CD4-positive, alpha-beta T cell (primary cell): Measurements from ENCODE around the gene PXDN. TPM values are rescaled to one million over a fixed set of nuclear protein-coding genes. Genes with fewer than 3 reads are reported as not detected.

Experiments used
- ATAC-seq: fragments of 200-7000 bp; cut with Tn5 transposase; one replicate; pipeline ENCODE4 v1.10.0; 2022; ENCODE audit warnings: mild to moderate bottlenecking; ENCODE audit not compliant: poor library complexity
- CTCF ChIA-PET: fragments of 350-600 bp; sonication (Branson Sonifier 250); formaldehyde crosslinking; loops from one replicate; lab custom pipeline; 2021; ENCODE audit warnings: antibody characterized with exemption, inconsistent platforms; lab: Charles Lee
- POLR2A ChIA-PET: fragments of 350-600 bp; sonication (Branson Sonifier 250); formaldehyde crosslinking; loops from one replicate; lab custom pipeline; 2021; ENCODE audit warnings: antibody characterized with exemption, inconsistent platforms; lab: Charles Lee
- DNase-seq, 14 experiments: peaks; one replicate each; pipeline ENCODE4 v3.0.0-alpha.2; 2013 to 2020; ENCODE audit warnings: mixed read lengths in 2 of 14
- H3K27ac ChIP-seq, 2 donors: one replicate each; pipeline versions ENCODE4 v1.5.1 to v1.7.0; 2013; ENCODE audit warnings: low read length in 2 of 2, low read depth in 1 of 2, mild to moderate bottlenecking in 1 of 2
- H3K27me3 ChIP-seq, 2 experiments: 1 replicate in 1 of 2; 2 replicates in 1 of 2; pipeline versions ENCODE4 v1.6.1 to v1.7.0; 2013; ENCODE audit warnings: low read length in 2 of 2, control low read depth in 1 of 2, mild to moderate bottlenecking in 1 of 2, moderate library complexity in 1 of 2; ENCODE audit not compliant: insufficient read depth in 2 of 2, control insufficient read depth in 1 of 2
- H3K36me3 ChIP-seq: one replicate; pipeline ENCODE4 v1.6.1; 2013; ENCODE audit warnings: low read length, control low read depth; ENCODE audit not compliant: insufficient read depth
- H3K4me1 ChIP-seq: one replicate; pipeline ENCODE4 v1.6.1; 2013; ENCODE audit warnings: low read length, control low read depth; ENCODE audit not compliant: insufficient read depth
- H3K4me3 ChIP-seq: one replicate; pipeline ENCODE4 v1.5.1; 2013; ENCODE audit warnings: mild to moderate bottlenecking, low read length, moderate library complexity
- H3K9me3 ChIP-seq, 2 experiments: 1 replicate in 1 of 2; 2 replicates in 1 of 2; pipeline versions ENCODE4 v1.6.1 to v1.7.0; 2013; ENCODE audit warnings: low read length in 2 of 2, mild to moderate bottlenecking in 2 of 2, control low read depth in 1 of 2, moderate library complexity in 1 of 2; ENCODE audit not compliant: control insufficient read depth in 1 of 2, insufficient read depth in 1 of 2
- H3K27ac Mint-ChIP-seq: one replicate; pipeline ENCODE4 v1.8.0; 2020; ENCODE audit warnings: mixed read lengths
- H3K27me3 Mint-ChIP-seq: one replicate; pipeline ENCODE4 v1.8.0; 2021; ENCODE audit warnings: mixed read lengths
- H3K36me3 Mint-ChIP-seq: one replicate; pipeline ENCODE4 v1.8.0; 2021; ENCODE audit warnings: low read depth, mixed read lengths
- H3K4me1 Mint-ChIP-seq: one replicate; pipeline ENCODE4 v1.8.0; 2021; ENCODE audit warnings: low read depth, mixed read lengths
- H3K4me3 Mint-ChIP-seq: one replicate; pipeline ENCODE4 v1.8.0; 2020; ENCODE audit warnings: mild to moderate bottlenecking, mixed read lengths
- H3K9me3 Mint-ChIP-seq: one replicate; pipeline ENCODE4 v1.8.0; 2020; ENCODE audit warnings: mixed read lengths
- intact Hi-C, 2 experiments: fragments of 100-400 bp; cut with DNase I in 1 of 2; cut with micrococcal nuclease in 1 of 2; formaldehyde crosslinking; loops; one replicate each; pipeline versions ENCODE4 v1.15.1 to v1.9.0; 2023 to 2025; cut with DNase I, micrococcal nuclease
- total RNA-seq, 174 experiments: library from RNA in 2 of 174; stranded (reverse) in 2 of 174; gene quantifications; one replicate each; pipeline ENCODE4 v1.2.3 and lab custom pipeline; 2021 to 2026
- TF ChIP-seq, protein P1 (sequence below): fragments of 200-600 bp; IDR thresholded peaks from one replicate; pipeline ENCODE4 v1.8.0; 2022; ENCODE audit warnings: antibody characterized with exemption, mild to moderate bottlenecking

Gene PXDN
- total RNA-seq, 2 experiments from 2014 or later: 0.47 to 0.84 TPM

- POLR2A ChIA-PET: no interaction called here
- intact Hi-C loops: no loop called here
- no peak for DNase-seq
- no peak overlapping the region for H3K4me3 ChIP-seq
- Mint-ChIP-seq H3K9me3 (no peaks in the 10 kb centered on the region), H3K4me1 (no peaks in the 10 kb centered on the region), H3K27me3 (no peaks in the 10 kb centered on the region), H3K4me3 (no peak overlapping the region), H3K36me3 (no peaks in the 10 kb centered on the region), H3K27ac (no peak overlapping the region)
- CTCF ChIA-PET: no interaction called here
- TF ChIP-seq, protein P1, sequence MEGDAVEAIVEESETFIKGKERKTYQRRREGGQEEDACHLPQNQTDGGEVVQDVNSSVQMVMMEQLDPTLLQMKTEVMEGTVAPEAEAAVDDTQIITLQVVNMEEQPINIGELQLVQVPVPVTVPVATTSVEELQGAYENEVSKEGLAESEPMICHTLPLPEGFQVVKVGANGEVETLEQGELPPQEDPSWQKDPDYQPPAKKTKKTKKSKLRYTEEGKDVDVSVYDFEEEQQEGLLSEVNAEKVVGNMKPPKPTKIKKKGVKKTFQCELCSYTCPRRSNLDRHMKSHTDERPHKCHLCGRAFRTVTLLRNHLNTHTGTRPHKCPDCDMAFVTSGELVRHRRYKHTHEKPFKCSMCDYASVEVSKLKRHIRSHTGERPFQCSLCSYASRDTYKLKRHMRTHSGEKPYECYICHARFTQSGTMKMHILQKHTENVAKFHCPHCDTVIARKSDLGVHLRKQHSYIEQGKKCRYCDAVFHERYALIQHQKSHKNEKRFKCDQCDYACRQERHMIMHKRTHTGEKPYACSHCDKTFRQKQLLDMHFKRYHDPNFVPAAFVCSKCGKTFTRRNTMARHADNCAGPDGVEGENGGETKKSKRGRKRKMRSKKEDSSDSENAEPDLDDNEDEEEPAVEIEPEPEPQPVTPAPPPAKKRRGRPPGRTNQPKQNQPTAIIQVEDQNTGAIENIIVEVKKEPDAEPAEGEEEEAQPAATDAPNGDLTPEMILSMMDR: no peak
- no peaks in the 10 kb centered on the region for H3K36me3 ChIP-seq
- H3K4me1 ChIP-seq: no peaks in the 10 kb centered on the region
- H3K9me3 ChIP-seq: peaks cover 0 to 3% of the 10 kb centered on the region in 2 experiments
- H3K27ac ChIP-seq: no peak overlapping the region
- ATAC-seq: no peak
- H3K27me3 ChIP-seq: no peaks in the 10 kb centered on the region
Measured at GRCh38 chr2:1640301-1641135, 103.8 kb downstream of the PXDN start.

DNA sequence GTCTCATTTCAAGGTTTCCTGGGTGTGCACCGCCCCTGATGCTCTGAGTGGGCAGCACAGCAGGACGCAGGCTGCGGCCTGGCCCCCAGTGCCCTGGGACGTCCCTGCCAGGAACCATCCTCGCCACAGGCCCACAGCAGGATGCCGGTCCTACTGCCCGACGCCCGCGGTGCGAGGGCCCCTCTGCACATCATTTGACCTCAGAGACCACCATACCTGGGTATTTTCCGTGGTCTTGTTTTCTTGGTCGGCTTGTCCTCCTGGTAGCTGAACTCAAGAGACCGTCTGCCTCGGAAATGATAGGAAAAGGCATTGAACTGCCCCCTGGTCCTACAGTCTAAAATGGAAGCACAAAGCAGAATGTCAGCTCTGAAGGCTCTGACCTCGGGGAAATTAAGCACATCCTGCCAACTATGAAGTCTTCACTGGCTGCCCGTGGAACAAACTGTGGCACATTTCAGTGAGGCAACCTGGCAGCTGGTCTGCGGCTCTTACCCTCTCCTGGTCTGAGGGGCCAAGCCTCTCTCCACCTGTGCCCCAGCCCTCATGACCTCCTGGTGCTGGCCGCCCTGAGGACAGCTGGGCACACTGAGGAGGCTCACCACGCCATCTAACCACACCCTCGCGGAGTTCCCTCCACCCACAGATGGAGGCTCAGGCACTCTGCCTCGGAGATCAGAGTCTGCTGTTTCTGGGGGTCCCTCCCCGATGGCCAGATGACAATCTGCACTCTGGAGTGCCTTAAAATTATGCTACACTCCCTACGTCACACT lies 105.0 kb downstream of the PXDN start:
- no peak overlapping the region for H3K27ac ChIP-seq
- no peak overlapping the region for H3K4me3 ChIP-seq
- H3K9me3 Mint-ChIP-seq: no peaks in the 10 kb centered on the region
- DNase-seq: no peak
- peaks cover 0 to 9% of the 10 kb centered on the region in 2 experiments for H3K9me3 ChIP-seq
- H3K27me3 ChIP-seq: no peaks in the 10 kb centered on the region
- POLR2A ChIA-PET: no interaction called here
- no peaks in the 10 kb centered on the region for H3K4me1 ChIP-seq
- no peaks in the 10 kb centered on the region for H3K36me3 ChIP-seq
- no peak overlapping the region for H3K4me3 Mint-ChIP-seq
- TF ChIP-seq, protein P1: no peak
- H3K36me3 Mint-ChIP-seq: no peaks in the 10 kb centered on the region
- H3K27me3 Mint-ChIP-seq: no peaks in the 10 kb centered on the region
- intact Hi-C loops: no loop called here
- H3K27ac Mint-ChIP-seq: no peak overlapping the region
- no peaks in the 10 kb centered on the region for H3K4me1 Mint-ChIP-seq
- CTCF ChIA-PET: no interaction called here
- ATAC-seq: no peak

DNA sequence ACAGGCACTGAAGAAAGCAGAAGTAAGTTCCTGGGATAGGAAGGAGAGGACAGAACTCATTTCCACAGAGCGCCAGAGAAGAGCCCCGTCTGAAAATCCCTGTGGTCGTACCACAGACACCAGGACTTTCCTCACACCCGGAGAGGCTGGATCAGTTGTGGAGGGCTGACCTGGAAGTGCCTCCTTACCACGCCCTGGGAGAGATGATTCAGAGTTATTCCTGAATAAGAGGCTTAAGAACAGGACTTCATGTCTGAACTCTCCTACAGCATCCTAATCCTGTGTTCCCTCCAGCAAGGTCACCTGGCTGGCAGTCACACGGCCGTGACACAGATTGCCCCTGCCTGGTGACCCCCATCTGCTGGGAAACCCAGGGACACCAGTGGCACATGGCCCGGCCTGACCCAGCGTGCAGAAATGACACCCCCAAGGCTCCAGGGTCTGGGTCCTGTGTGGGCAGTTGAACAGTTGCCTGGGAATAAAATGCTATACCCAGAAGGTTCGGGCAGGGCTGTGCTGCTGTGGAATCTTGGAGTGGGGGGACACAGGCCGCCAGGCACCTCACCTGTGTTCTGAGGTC lies 105.9 kb downstream of the PXDN start:
- Mint-ChIP-seq H3K9me3 (no peaks in the 10 kb centered on the region), H3K27ac (no peak overlapping the region), H3K27me3 (no peaks in the 10 kb centered on the region), H3K4me1 (no peaks in the 10 kb centered on the region), H3K4me3 (no peak overlapping the region), H3K36me3 (no peaks in the 10 kb centered on the region)
- intact Hi-C loops: no loop called here
- Histone ChIP-seq H3K27me3 (no peaks in the 10 kb centered on the region), H3K27ac (no peak overlapping the region), H3K4me1 (no peaks in the 10 kb centered on the region), H3K4me3 (no peak overlapping the region), H3K9me3 (peaks cover 0 to 8% of the 10 kb centered on the region in 2 experiments), H3K36me3 (no peaks in the 10 kb centered on the region)
- CTCF ChIA-PET: no interaction called here
- no peak for ATAC-seq
- no peak for DNase-seq
- TF ChIP-seq, protein P1: no peak
- POLR2A ChIA-PET: no interaction called here
